ENCODE results near the gene NBAS.

DNA sequence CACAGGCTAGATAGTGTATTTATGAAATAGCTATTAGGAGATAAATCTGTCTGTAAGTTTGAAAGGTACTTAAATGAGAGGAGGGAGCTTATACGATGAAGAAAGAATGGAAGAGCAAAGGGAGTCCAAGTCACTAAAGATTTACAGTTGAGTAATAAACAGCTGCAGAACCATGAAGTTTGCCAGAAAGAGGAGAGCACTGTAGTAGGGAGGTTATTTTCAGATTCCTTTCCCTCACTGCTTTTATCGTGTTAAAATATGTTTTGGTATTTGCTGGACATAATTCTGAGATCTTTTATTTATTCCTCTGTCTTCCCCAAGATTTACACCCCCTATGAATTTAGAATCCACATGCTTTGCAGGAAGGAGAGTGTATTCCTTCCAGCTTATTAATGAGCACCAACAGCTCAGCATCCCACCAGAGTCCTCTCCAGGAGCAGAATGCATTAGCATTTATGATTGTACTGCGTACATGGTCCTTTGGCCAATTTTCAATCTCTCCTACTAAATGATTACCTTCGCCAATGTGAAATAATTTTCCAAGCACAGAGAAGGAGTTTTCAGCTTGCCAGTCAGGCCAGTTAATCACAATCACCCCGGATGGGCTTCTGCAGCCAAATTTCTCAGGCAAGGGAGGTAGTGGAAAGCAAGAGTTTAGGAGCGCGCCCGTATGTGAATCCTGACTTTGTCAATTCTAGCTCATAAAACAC lies 297.0 kb downstream of the NBAS start:
- TF ChIP-seq POLR2A (IDR thresholded peaks at IDR 0.05; ENCODE audit: low read depth, low read length) (no peak), POLR2AphosphoS5 (IDR thresholded peaks at IDR 0.05; ENCODE audit: low read depth, low read length) (no peak)

All from GM12892 (cell line).